Right lobe of liver (tissue), 4 donors: Measurements from ENCODE around the gene DLG2.

Source experiments
- CTCF ChIP-seq, 4 donors: fragments of 200-600 bp in 3 of 4; fragments of 450-650 bp in 1 of 4; IDR thresholded peaks; one replicate each; pipeline versions ENCODE4 v1.5.1 to v1.8.0; 2016 to 2022; ENCODE audit warnings: antibody characterized with exemption in 4 of 4, mild to moderate bottlenecking in 2 of 4
- POLR2A ChIP-seq: fragments of 450-650 bp; IDR thresholded peaks from one replicate; pipeline ENCODE4 v1.6.1; 2017; ENCODE audit warnings: antibody characterized with exemption, mild to moderate bottlenecking
- donor health status: DM: no; HTN: no; CAD: no.
- donor health status: DM: no; HTN: no; CAD: no.
- donor health status: DM: no; HTN: yes; CAD: no.

DNA sequence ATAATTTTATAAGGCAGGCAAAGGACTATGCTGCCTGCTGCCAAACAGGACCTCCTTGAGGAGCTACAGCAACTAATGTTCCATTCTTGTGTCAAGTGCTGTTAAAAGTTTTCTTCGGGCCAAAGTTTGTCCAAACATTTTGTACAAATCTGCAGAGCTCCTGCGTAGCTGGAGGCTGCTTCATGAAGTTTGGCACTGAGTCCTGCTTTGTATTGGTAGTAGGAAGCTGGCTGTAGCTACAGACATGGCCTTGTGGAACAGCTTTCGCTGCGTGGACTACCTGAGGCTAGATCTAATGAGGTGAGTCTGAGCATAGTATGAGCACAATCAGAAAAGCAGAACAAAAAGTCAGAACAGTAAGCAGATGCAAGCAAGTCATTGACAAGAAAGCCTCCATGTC is 528.1 kb downstream of the DLG2 start:
- TF ChIP-seq CTCF (IDR thresholded peaks at IDR 0.05) (no peak), POLR2A (no peak)
